IPS DF 19.7 (cell line): Measurements from ENCODE around the gene CDY1B.
"Not testable (repeated sequence)": the region's sequence is repeated elsewhere in the genome, so short reads cannot be mapped to it uniquely, and the experiment has no call there.

ENCODE experiments used
- DNase-seq: peaks from one replicate; pipeline ENCODE4 v3.0.0-alpha.2; 2013; ENCODE audit warnings: low read depth, low spot score

CDY1B gene, protein sequence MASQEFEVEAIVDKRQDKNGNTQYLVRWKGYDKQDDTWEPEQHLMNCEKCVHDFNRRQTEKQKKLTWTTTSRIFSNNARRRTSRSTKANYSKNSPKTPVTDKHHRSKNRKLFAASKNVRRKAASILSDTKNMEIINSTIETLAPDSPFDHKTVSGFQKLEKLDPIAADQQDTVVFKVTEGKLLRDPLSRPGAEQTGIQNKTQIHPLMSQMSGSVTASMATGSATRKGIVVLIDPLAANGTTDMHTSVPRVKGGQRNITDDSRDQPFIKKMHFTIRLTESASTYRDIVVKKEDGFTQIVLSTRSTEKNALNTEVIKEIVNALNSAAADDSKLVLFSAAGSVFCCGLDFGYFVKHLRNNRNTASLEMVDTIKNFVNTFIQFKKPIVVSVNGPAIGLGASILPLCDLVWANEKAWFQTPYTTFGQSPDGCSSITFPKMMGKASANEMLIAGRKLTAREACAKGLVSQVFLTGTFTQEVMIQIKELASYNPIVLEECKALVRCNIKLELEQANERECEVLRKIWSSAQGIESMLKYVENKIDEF

DNA sequence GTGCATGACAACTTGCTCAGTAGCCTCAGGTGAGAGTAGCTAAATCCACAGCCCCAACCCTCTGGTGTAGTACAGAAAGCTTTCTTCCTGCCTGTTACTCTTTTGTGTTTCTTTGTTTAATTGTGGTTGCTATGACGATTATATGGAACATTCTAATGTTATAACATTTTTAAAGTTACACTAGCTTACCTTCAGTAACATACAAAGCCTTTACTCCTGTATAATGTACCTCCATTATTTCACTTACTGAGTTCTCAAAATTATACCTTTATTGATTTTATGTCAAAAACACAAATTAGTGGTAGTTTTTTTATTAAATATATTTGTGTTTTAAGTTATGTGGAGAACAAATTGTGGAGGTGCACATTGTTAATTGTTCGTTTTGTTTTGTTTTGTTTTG, at the start of gene CDY1B:
TSS of gene CDY1B (minus strand) at position 101 of the 400 bp plus-strand sequence. CDS start 331 bp downstream, outside the sequence.
- DNase-seq: not testable (repeated sequence)

DNA sequence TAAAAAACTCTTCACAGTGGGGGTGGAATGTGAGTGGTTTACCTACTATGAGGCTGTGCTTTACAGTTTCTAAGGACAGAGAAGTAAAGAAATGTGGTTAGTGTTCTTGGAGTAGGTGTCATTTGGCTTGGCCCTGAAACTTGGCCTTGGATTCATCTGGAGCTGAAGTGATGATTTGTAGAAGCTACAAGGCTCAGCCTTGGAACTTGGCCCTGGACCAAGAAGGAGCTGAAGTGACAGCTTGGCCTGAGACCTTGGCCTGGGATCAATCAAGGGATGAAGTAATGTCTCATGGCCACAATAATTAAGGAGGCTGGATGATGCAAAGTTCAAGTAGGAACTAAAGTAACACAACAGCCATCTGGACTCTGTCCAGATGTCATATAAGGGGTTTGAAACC, 1.7 kb upstream of the CDY1B start:
- not testable (repeated sequence) for DNase-seq

DNA sequence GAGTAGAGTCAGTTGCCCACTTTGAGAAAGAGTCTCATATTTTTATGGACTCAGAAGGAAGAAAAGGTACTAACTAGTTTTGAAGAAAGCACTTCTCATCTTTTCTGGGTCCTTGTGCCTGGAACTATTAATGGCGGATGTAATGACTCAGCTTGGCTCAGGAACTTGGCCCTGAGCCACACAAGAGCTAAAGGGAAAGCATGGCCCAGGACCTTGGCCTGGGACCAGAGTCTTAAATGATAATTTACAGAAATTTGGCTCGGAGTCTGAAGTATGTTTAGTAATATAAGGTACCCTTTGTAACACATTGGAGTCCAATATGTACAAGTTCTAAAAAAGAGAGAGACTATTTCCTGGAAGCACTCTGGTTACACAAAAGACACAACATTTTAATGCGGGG, 4.6 kb downstream of the CDY1B start:
- not testable (repeated sequence) for DNase-seq

DNA sequence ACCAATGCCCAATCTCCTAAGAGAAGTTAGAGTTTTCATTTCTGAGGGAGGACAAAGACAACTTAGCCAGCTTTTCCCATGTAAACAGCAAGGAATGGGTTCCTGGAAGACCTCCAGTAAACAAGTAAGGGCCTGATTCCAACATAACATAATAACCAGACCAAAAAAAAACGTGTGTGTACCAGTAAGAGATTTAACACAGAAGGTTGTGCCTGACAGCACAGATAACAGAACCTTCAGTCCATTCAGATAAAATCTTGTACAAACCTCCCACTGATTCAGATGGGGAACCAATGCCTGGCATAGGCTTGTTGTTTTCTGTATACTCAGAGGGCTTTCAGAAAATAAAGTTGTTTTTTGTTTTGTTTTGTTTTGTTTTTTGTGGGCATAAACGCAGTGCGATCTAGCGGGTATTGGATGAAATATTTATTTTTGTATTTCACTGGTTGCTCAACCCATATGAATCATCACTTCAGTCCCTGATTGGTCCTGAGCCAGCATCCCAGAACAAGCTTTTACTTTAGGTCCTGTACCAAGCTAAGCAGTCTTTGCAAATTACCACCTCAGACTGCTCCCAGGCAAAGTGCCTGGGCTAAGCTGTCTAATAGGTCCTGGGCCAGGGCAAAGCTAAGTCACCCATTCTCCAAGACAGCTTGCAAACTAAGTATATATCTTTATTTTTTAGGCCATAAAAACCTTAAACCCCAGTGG, 8.7 kb downstream of the CDY1B start:
- not testable (repeated sequence) for DNase-seq

DNA sequence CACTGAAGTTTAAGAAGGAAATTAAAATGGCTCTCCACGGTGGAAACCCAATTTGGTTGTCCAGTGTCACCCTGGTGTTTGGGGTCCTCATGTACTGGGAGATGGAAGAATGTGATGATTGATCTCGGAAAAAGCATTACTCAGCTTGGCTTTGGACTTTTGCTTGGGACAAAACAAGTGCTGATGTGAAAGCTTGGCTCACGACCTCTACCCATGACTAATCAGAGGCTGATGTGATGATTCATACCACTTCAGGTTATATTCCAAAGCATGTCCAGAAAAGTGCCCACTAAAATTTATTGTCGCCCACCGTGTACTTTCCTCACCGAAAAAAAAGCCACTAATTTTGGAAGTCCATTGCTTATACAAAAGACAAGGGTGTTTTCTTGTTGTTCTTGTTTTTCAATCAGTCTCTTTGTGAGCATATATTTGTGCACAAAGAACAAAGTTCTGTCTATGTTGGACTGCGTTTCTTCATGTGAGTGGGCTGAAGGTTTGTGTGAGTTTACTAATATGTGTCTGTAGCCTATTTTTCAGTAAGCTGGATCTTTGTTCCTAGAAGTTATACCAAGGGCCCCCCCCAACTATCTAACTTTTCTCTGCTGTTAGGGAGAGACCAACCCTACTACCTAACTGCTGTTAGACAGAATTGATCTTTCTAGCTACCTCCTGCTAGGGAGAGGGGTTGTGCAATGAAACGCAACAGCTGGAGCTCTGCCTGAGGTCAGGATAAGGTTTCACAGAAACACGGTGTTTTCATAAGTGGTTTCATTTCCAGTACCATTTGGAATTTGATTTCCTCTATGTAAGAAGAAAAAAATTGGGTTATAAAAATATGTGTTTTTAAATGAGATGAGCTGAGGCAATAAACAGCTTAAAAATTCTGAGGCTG, 21.4 kb downstream of the CDY1B start:
- not testable (repeated sequence) for DNase-seq
